DND-41 (cell line): ENCODE measurements around the gene NSMF.

Experiments used
- ATAC-seq: fragments of 200-7000 bp; cut with Tn5 transposase; 3 replicates; pipeline ENCODE4 v1.9.1; 2021; ENCODE audit warnings: low read depth; ENCODE audit not compliant: insufficient read depth
- DNase-seq: peaks from one replicate; pipeline ENCODE4 v3.0.0-alpha.2; 2020
- H2AFZ ChIP-seq: 2 replicates; pipeline ENCODE4 v1.6.0; 2012; ENCODE audit warnings: low read depth, low read length
- H3K27ac ChIP-seq: 2 replicates; pipeline ENCODE4 v1.5.1; 2012; ENCODE audit warnings: low read length, inconsistent platforms
- H3K27me3 ChIP-seq: fragments of 200-600 bp; sonication (generic); 2 replicates; pipeline ENCODE4 v1.6.0; 2012; ENCODE audit warnings: low read length, mild to moderate bottlenecking, inconsistent platforms; ENCODE audit not compliant: insufficient read depth, poor library complexity
- H3K36me3 ChIP-seq: 2 replicates; pipeline ENCODE4 v1.5.1; 2012; ENCODE audit warnings: low read length, inconsistent platforms; ENCODE audit not compliant: insufficient read depth
- H3K4me1 ChIP-seq: 2 replicates; pipeline ENCODE4 v1.5.1; 2012; ENCODE audit warnings: mild to moderate bottlenecking, low read length; ENCODE audit not compliant: insufficient read depth
- H3K4me2 ChIP-seq: 2 replicates; pipeline ENCODE4 v1.6.0; 2012; ENCODE audit warnings: mild to moderate bottlenecking, moderate library complexity, low read length, inconsistent platforms; ENCODE audit not compliant: insufficient read depth
- H3K4me3 ChIP-seq, 2 experiments: fragments of 200-600 bp in 1 of 2; shearing (Covaris generic) in 1 of 2; 2 replicates each; pipeline ENCODE4 v1.5.1; 2012 to 2016; ENCODE audit warnings: inconsistent platforms in 2 of 2, low read length in 2 of 2, mild to moderate bottlenecking in 2 of 2, low read depth in 1 of 2, moderate library complexity in 1 of 2
- H3K79me2 ChIP-seq: 2 replicates; pipeline ENCODE4 v1.6.0; 2012; ENCODE audit warnings: low read length, inconsistent platforms; ENCODE audit not compliant: insufficient read depth
- H3K9ac ChIP-seq: 2 replicates; pipeline ENCODE4 v1.6.0; 2012; ENCODE audit warnings: low read depth, mild to moderate bottlenecking, inconsistent platforms, low read length, moderate library complexity
- H3K9me3 ChIP-seq: 2 replicates; pipeline ENCODE4 v1.5.1; 2012; ENCODE audit warnings: low read length, moderate library complexity, mild to moderate bottlenecking, inconsistent platforms; ENCODE audit not compliant: insufficient read depth, severe bottlenecking
- H4K20me1 ChIP-seq: 2 replicates; pipeline ENCODE4 v1.6.0; 2012; ENCODE audit warnings: low read length; ENCODE audit not compliant: insufficient read depth
- CTCF ChIP-seq: IDR thresholded peaks from 2 replicates; pipeline ENCODE4 v1.5.1; 2012; ENCODE audit warnings: borderline replicate concordance, low read length, moderate library complexity, mild to moderate bottlenecking; ENCODE audit not compliant: poor library complexity, severe bottlenecking; ENCODE audit errors: extremely low read depth
- EZH2 ChIP-seq: IDR thresholded peaks from 3 replicates; pipeline ENCODE4 v1.6.1; 2012; ENCODE audit warnings: borderline replicate concordance, low read depth, mild to moderate bottlenecking, moderate library complexity, low read length, inconsistent platforms; ENCODE audit not compliant: severe bottlenecking

Gene NSMF

GRCh38 chr9:137475666-137476065, 16.5 kb upstream of the NSMF start:
- TF ChIP-seq CTCF (no peak), EZH2 (no peak)
- no peak overlapping the region for H3K4me3 ChIP-seq
- H3K9ac ChIP-seq: no peak overlapping the region
- peaks cover 20% of the 10 kb centered on the region for H3K9me3 ChIP-seq
- no peaks in the 10 kb centered on the region for H3K36me3 ChIP-seq
- H3K27ac ChIP-seq: no peak overlapping the region
- ATAC-seq (no peak), DNase-seq (no peak)
- no peaks in the 10 kb centered on the region for H4K20me1 ChIP-seq
- H3K4me2 ChIP-seq: no peak overlapping the region
- no peaks in the 10 kb centered on the region for H3K27me3 ChIP-seq
- no peak overlapping the region for H2AFZ ChIP-seq
- peaks cover 13% of the 10 kb centered on the region for H3K4me1 ChIP-seq
- H3K79me2 ChIP-seq: no peaks in the 10 kb centered on the region

DNA sequence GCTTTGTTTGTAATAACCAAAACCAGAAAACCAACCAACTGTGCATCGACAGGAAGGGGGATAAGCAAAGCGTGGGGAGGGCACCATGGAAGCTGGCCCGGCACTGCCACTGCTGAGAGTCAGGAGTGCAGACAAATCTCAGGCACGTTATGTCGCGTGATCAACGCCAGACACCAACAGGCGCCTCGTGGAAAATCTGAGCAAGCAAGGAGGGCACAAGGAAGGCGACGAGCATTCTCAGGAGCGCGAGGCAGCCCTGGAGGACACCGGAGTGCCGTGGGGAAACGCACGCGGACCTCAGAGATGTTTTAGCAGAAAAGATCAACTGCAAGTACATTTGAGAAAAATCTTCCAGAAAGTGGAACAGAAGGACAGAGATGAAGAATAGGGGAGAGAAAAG, 15.1 kb upstream of the NSMF start:
- Histone ChIP-seq H3K79me2 (no peaks in the 10 kb centered on the region), H3K36me3 (no peaks in the 10 kb centered on the region), H3K4me3 (no peak overlapping the region), H3K27me3 (no peaks in the 10 kb centered on the region), H3K9me3 (peaks cover 20% of the 10 kb centered on the region), H2AFZ (no peak overlapping the region), H3K4me1 (peaks cover 25% of the 10 kb centered on the region), H3K27ac (no peak overlapping the region), H3K9ac (no peak overlapping the region), H3K4me2 (no peak overlapping the region), H4K20me1 (no peaks in the 10 kb centered on the region)
- DNase-seq: no peak
- no peak for ATAC-seq
- TF ChIP-seq CTCF (no peak), EZH2 (no peak)

- H3K27me3 ChIP-seq: peaks cover 4% of the 10 kb centered on the region
- DNase-seq (peak; percentile 78), ATAC-seq (peak; percentile 100)
- 0 out of 2 replicates have a peak overlapping the region, but pooled peaks have one; percentile 25 for H3K4me2 ChIP-seq
- H3K9ac ChIP-seq: no peak overlapping the region
- no peak overlapping the region for H3K27ac ChIP-seq
- no peak overlapping the region for H3K4me3 ChIP-seq
- H3K79me2 ChIP-seq: no peaks in the 10 kb centered on the region
- TF ChIP-seq CTCF (no peak), EZH2 (no peak)
- no peak overlapping the region for H2AFZ ChIP-seq
- no peaks in the 10 kb centered on the region for H3K36me3 ChIP-seq
- peaks cover 15% of the 10 kb centered on the region for H3K9me3 ChIP-seq
- H3K4me1 ChIP-seq: peaks cover 25% of the 10 kb centered on the region
- peaks cover 13% of the 10 kb centered on the region for H4K20me1 ChIP-seq
Observed at GRCh38 chr9:137470785-137471184, 11.7 kb upstream of the NSMF start.

GRCh38 chr9:137467896-137468295, 8.8 kb upstream of the NSMF start:
- Histone ChIP-seq H3K4me2 (no peak overlapping the region), H3K4me3 (no peak overlapping the region), H3K9me3 (no peaks in the 10 kb centered on the region), H3K9ac (no peak overlapping the region), H3K27ac (no peak overlapping the region), H2AFZ (no peak overlapping the region), H3K79me2 (no peaks in the 10 kb centered on the region), H4K20me1 (peaks cover 17% of the 10 kb centered on the region), H3K27me3 (peaks cover 5% of the 10 kb centered on the region), H3K36me3 (no peaks in the 10 kb centered on the region), H3K4me1 (peaks cover 25% of the 10 kb centered on the region)
- no peak for ATAC-seq
- no peak for TF ChIP-seq CTCF
- TF ChIP-seq EZH2: no peak
- no peak for DNase-seq
